CD14-positive monocyte (primary cell): ENCODE results near the gene VPS35. TPM values are rescaled to one million over a fixed set of nuclear protein-coding genes. Genes with fewer than 3 reads are reported as not detected.

Source experiments
- DNase-seq, 3 donors: peaks; one replicate each; pipeline ENCODE4 v3.0.0-alpha.2; 2011 to 2022
- H2AFZ ChIP-seq: 2 replicates; pipeline ENCODE4 v1.6.0; 2012; ENCODE audit warnings: mild to moderate bottlenecking, low read depth, low read length, inconsistent platforms; ENCODE audit not compliant: insufficient read depth, poor library complexity, severe bottlenecking
- H3K27ac ChIP-seq, 2 donors: 1 replicate in 1 of 2; 2 replicates in 1 of 2; pipeline ENCODE4 v1.5.1; 2012 to 2013; ENCODE audit warnings: low read length in 2 of 2, control low read depth in 1 of 2, inconsistent platforms in 1 of 2, low read depth in 1 of 2, mild to moderate bottlenecking in 1 of 2
- H3K27me3 ChIP-seq, 2 donors: one replicate each; pipeline versions ENCODE4 v1.6.0 to v1.6.1; 2011 to 2013; ENCODE audit warnings: low read length in 2 of 2; ENCODE audit not compliant: control insufficient read depth in 2 of 2, insufficient read depth in 2 of 2
- H3K36me3 ChIP-seq, 2 donors: replicated peaks in 1 of 2; 1 replicate in 1 of 2; 2 replicates in 1 of 2; pipeline versions ENCODE4 v1.5.1 to v1.6.1; 2012 to 2013; ENCODE audit warnings: low read length in 2 of 2, control low read depth in 1 of 2, inconsistent platforms in 1 of 2, mild to moderate bottlenecking in 1 of 2; ENCODE audit not compliant: insufficient read depth in 2 of 2, control insufficient read depth in 1 of 2
- H3K4me1 ChIP-seq, 2 donors: 1 replicate in 1 of 2; 2 replicates in 1 of 2; pipeline versions ENCODE4 v1.5.1 to v1.6.1; 2012 to 2013; ENCODE audit warnings: low read length in 2 of 2, control low read depth in 1 of 2, inconsistent platforms in 1 of 2, mild to moderate bottlenecking in 1 of 2, moderate library complexity in 1 of 2; ENCODE audit not compliant: insufficient read depth in 2 of 2, control insufficient read depth in 1 of 2
- H3K4me2 ChIP-seq: replicated peaks from 2 replicates; pipeline ENCODE3; 2012; ENCODE audit warnings: low read length, moderate library complexity, mild to moderate bottlenecking; ENCODE audit not compliant: poor library complexity, severe bottlenecking; ENCODE audit errors: extremely low read depth
- H3K4me3 ChIP-seq, 3 experiments: fragments of 200-600 bp in 1 of 3; sonication (generic) in 1 of 3; replicated peaks in 1 of 3; 1 replicate in 2 of 3; 2 replicates in 1 of 3; pipeline ENCODE4 v1.5.1; 2011 to 2013; ENCODE audit warnings: low read length in 3 of 3, mild to moderate bottlenecking in 3 of 3, control low read depth in 2 of 3, low read depth in 2 of 3, inconsistent platforms in 1 of 3, moderate library complexity in 1 of 3
- H3K79me2 ChIP-seq: 2 replicates; pipeline ENCODE4 v1.6.0; 2012; ENCODE audit warnings: mild to moderate bottlenecking, control low read depth, inconsistent platforms, low read length, moderate library complexity; ENCODE audit not compliant: insufficient read depth
- H3K9ac ChIP-seq: 2 replicates; pipeline ENCODE4 v1.6.0; 2017; ENCODE audit warnings: low read length, mild to moderate bottlenecking; ENCODE audit not compliant: insufficient read depth, poor library complexity, severe bottlenecking
- H3K9me3 ChIP-seq, 2 donors: replicated peaks in 1 of 2; 1 replicate in 1 of 2; 2 replicates in 1 of 2; pipeline versions ENCODE4 v1.5.1 to v1.6.1; 2012 to 2013; ENCODE audit warnings: low read length in 2 of 2, control low read depth in 1 of 2; ENCODE audit not compliant: control insufficient read depth in 1 of 2, insufficient read depth in 1 of 2
- H4K20me1 ChIP-seq: 2 replicates; pipeline ENCODE4 v1.6.0; 2012; ENCODE audit warnings: mild to moderate bottlenecking, low read length, control low read depth, moderate library complexity; ENCODE audit not compliant: insufficient read depth
- H3K27ac Mint-ChIP-seq, 7 donors: one replicate each; pipeline ENCODE4 v1.8.0; 2020; ENCODE audit warnings: mild to moderate bottlenecking in 7 of 7, mixed read lengths in 7 of 7, moderate library complexity in 6 of 7, inconsistent platforms in 2 of 7
- H3K27me3 Mint-ChIP-seq, 3 donors: one replicate each; pipeline ENCODE4 v1.8.0; 2021 to 2022; ENCODE audit warnings: low read depth in 3 of 3, mild to moderate bottlenecking in 3 of 3, mixed read lengths in 3 of 3, moderate library complexity in 3 of 3, inconsistent platforms in 1 of 3
- H3K36me3 Mint-ChIP-seq, 2 donors: one replicate each; pipeline ENCODE4 v1.8.0; 2020; ENCODE audit warnings: mixed read lengths in 2 of 2, inconsistent platforms in 1 of 2, mild to moderate bottlenecking in 1 of 2
- H3K4me1 Mint-ChIP-seq: one replicate; pipeline ENCODE4 v1.8.0; 2020; ENCODE audit warnings: mild to moderate bottlenecking, mixed read lengths
- H3K4me3 Mint-ChIP-seq, 2 donors: one replicate each; pipeline ENCODE4 v1.8.0; 2020; ENCODE audit warnings: mild to moderate bottlenecking in 2 of 2, mixed read lengths in 2 of 2, moderate library complexity in 1 of 2
- H3K9me3 Mint-ChIP-seq, 7 donors: one replicate each; pipeline ENCODE4 v1.8.0; 2020 to 2022; ENCODE audit warnings: mixed read lengths in 7 of 7, mild to moderate bottlenecking in 6 of 7, moderate library complexity in 6 of 7, inconsistent platforms in 2 of 7
- CTCF ChIP-seq: fragments of 200-600 bp; IDR thresholded peaks from one replicate; pipeline ENCODE4 v1.8.0; 2022; ENCODE audit warnings: antibody characterized with exemption, mild to moderate bottlenecking
- whole genome bisulfite sequencing: methylation state at CpG from one replicate; pipeline ENCODE4 v1.1.5; 2013; ENCODE audit warnings: missing lambda C conversion rate; ENCODE audit not compliant: insufficient coverage; 5-methylcytosine and 5-hydroxymethylcytosine counted together
- intact Hi-C, 2 donors: fragments of 100-400 bp; cut with micrococcal nuclease; formaldehyde crosslinking; loops; one replicate each; pipeline versions ENCODE4 v1.15.0 to v1.15.1; 2023
- polyA plus RNA-seq, 3 donors: library from polyadenylated mRNA; depleted of rRNA in 1 of 3; unstranded in 2 of 3; stranded (reverse) in 1 of 3; fragments of 300-500 nt in 2 of 3; fragments of >200 nt in 1 of 3; fragmentation: Illumina TruSeq in 2 of 3; gene quantifications; 1 replicate in 2 of 3; 2 replicates in 1 of 3; pipeline ENCODE4 v1.2.3, GENCODE V29; 2012 to 2021

VPS35 gene
- polyA plus RNA-seq, 3 donors = 14.6 to 130 (median 113) TPM

GRCh38 chr16:46638947-46639925 is 49.7 kb downstream of the VPS35 start:
- no peak overlapping the region for H3K27ac Mint-ChIP-seq

More at GRCh38 chr16:46638947-46639925, 49.7 kb downstream of the VPS35 start:
- Histone ChIP-seq H4K20me1 (no peaks in the 10 kb centered on the region), H3K27me3 (no peaks in the 10 kb centered on the region), H3K9ac (no peak overlapping the region), H3K27ac (no peak overlapping the region), H3K79me2 (no peaks in the 10 kb centered on the region), H3K4me1 (peaks cover 4 to 5% of the 10 kb centered on the region in 2 donors), H3K9me3 (no peaks in the 10 kb centered on the region), H3K4me3 (no peak overlapping the region), H2AFZ (no peak overlapping the region), H3K4me2 (no peak overlapping the region), H3K36me3 (peaks cover 0 to 4% of the 10 kb centered on the region in 2 donors)
- Mint-ChIP-seq H3K36me3 (peaks cover 20 to 27% of the 10 kb centered on the region in 2 donors), H3K9me3 (peaks cover 4 to 10% (median 8%) of the 10 kb centered on the region in 7 donors), H3K27me3 (no peaks in the 10 kb centered on the region), H3K4me3 (no peak overlapping the region), H3K4me1 (peaks cover 9% of the 10 kb centered on the region)
- WGBS = 86% methylated on average over 5 of the region's 9 CpGs
- no peak for DNase-seq
- no peak for TF ChIP-seq CTCF
- intact Hi-C loops = no loop called here
